BJ (cell line): ENCODE measurements around the gene TECPR2. TPM values are rescaled to one million over a fixed set of nuclear protein-coding genes. Genes with fewer than 3 reads are reported as not detected.

Experiments
- CTCF ChIA-PET: fragments of 350-600 bp; formaldehyde crosslinking; extraction: SDS; loops from one replicate; lab custom pipeline; 2021; ENCODE audit warnings: antibody characterized with exemption, inconsistent platforms; lab: Yijun Ruan, JAX
- POLR2A ChIA-PET: fragments of 300-600 bp; sonication (Branson Sonifier 250); formaldehyde crosslinking; extraction: SDS; loops from one replicate; lab custom pipeline; 2021; ENCODE audit warnings: antibody characterized with exemption; lab: Charles Lee
- DNase-seq: peaks from one replicate; pipeline ENCODE4 v3.0.0-alpha.2; 2011; ENCODE audit warnings: low read depth
- H3K27me3 ChIP-seq: 2 replicates; pipeline ENCODE4 v1.6.0; 2011; ENCODE audit warnings: low read length; ENCODE audit not compliant: control insufficient read depth, insufficient read depth
- H3K36me3 ChIP-seq: 2 replicates; pipeline ENCODE4 v1.5.1; 2011; ENCODE audit warnings: low read length; ENCODE audit not compliant: control insufficient read depth, insufficient read depth
- H3K4me3 ChIP-seq: 2 replicates; pipeline ENCODE4 v1.5.1; 2011; ENCODE audit warnings: low read depth, mild to moderate bottlenecking, control low read depth, low read length
- CTCF ChIP-seq: IDR thresholded peaks from 2 replicates; pipeline ENCODE4 v1.5.1; 2011; ENCODE audit warnings: low read depth, mild to moderate bottlenecking, control low read depth, inconsistent platforms, low read length, moderate library complexity; ENCODE audit not compliant: insufficient read depth
- polyA plus RNA-seq: library from polyadenylated mRNA; depleted of rRNA; stranded (reverse); fragments of >200 nt; gene quantifications from 2 replicates; pipeline ENCODE4 v1.2.3, GENCODE V29; 2011

Gene TECPR2
- polyA plus RNA-seq, 1 experiment: 11.7 TPM

- POLR2A ChIA-PET: interaction anchor here (1.2 kb wide), 1 partner anchor 10 kb away, joined by 5 read pairs; the partner anchor contains the start of gene ANKRD9
- no peak for DNase-seq
Measured at GRCh38 chr14:102499401-102500157, 136.8 kb downstream of the TECPR2 start.

GRCh38 chr14:102500158-102500662 lies 137.5 kb downstream of the TECPR2 start:
- ChIA-PET POLR2A (interaction anchor here (1.2 kb wide), 1 partner anchor 10 kb away, joined by 5 read pairs; the partner anchor contains the start of gene ANKRD9), CTCF (interaction anchor here (0.8 to 1.2 kb wide), 5 partner anchors 9 to 42 kb away, joined by 3 to 4 read pairs (median 3); no protein-coding TSS in a partner anchor)
- Histone ChIP-seq H3K27me3 (no peaks in the 10 kb centered on the region), H3K4me3 (no peak overlapping the region), H3K36me3 (peaks cover 12% of the 10 kb centered on the region)
- peak; percentile 64 for DNase-seq
- TF ChIP-seq CTCF: no peak

More at GRCh38 chr14:102499401-102500157, 136.8 kb downstream of the TECPR2 start:
- Histone ChIP-seq H3K36me3 (peaks cover 12% of the 10 kb centered on the region), H3K4me3 (no peak overlapping the region), H3K27me3 (no peaks in the 10 kb centered on the region)
- CTCF ChIA-PET: interaction anchor here (0.8 to 1.2 kb wide), 5 partner anchors 8 to 42 kb away, joined by 3 to 4 read pairs (median 3); no protein-coding TSS in a partner anchor
- no peak for TF ChIP-seq CTCF

GRCh38 chr14:102500713-102501112 lies 138.0 kb downstream of the TECPR2 start:
- no peak for DNase-seq
- Histone ChIP-seq H3K36me3 (peaks cover 12% of the 10 kb centered on the region), H3K27me3 (no peaks in the 10 kb centered on the region), H3K4me3 (no peak overlapping the region)
- ChIA-PET CTCF (interaction anchor here (0.8 to 1.2 kb wide), 5 partner anchors 9 to 94 kb away, joined by 3 to 4 read pairs (median 3); partner anchors contain the start of gene ANKRD9), POLR2A (interaction anchor here (1.2 kb wide), 1 partner anchor 9 kb away, joined by 5 read pairs; the partner anchor contains the start of gene ANKRD9)
- TF ChIP-seq CTCF: no peak

GRCh38 chr14:102501751-102502315 lies 139.1 kb downstream of the TECPR2 start:
- no peak for DNase-seq
- no peak for TF ChIP-seq CTCF
- ChIA-PET POLR2A (no interaction called here), CTCF (interaction anchor here (0.8 to 1.3 kb wide), 3 partner anchors 8 to 93 kb away, joined by 3 to 5 read pairs (median 3); partner anchors contain the start of gene ANKRD9)
- Histone ChIP-seq H3K36me3 (peaks cover 12% of the 10 kb centered on the region), H3K4me3 (no peak overlapping the region), H3K27me3 (no peaks in the 10 kb centered on the region)
